Dermis microvascular lymphatic vessel endothelial cell (primary cell): ENCODE data around the gene ASB6. TPM values are rescaled to one million over a fixed set of nuclear protein-coding genes. Genes with fewer than 3 reads are reported as not detected.

Experiments
- DNase-seq, 2 donors: peaks; one replicate each; pipeline versions ENCODE4 v3.0.0 to v3.0.0-alpha.2; 2010; ENCODE audit warnings: low read depth in 2 of 2
- total RNA-seq: library from RNA; depleted of rRNA; stranded (reverse); fragments of >200 nt; gene quantifications from 2 replicates; pipeline ENCODE4 v1.2.1, GENCODE V29; 2014

The ASB6 gene
- total RNA-seq, 1 donor from 2014 or later, result 9.2 TPM

DNA sequence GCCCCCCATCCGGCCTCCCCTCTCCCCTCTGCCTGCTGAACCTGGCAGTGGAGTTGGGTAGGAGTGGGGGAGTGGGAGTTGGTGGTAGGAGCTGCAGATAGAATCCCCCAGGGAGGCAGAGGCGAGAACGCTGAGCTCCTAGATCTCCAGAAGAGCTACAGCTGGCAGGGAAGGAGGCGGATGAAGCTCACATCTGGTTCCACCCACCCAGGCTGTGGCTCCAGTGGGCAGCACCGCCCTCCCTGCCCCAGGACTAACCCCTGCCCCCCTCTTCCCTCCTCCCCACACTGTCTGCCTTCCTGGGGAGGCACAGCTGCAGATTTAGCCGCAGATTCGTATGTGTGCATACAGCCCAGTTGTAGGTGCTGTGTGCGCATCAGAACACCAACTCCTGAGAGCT lies 55.3 kb downstream of the ASB6 start:
- no peak for DNase-seq

DNA sequence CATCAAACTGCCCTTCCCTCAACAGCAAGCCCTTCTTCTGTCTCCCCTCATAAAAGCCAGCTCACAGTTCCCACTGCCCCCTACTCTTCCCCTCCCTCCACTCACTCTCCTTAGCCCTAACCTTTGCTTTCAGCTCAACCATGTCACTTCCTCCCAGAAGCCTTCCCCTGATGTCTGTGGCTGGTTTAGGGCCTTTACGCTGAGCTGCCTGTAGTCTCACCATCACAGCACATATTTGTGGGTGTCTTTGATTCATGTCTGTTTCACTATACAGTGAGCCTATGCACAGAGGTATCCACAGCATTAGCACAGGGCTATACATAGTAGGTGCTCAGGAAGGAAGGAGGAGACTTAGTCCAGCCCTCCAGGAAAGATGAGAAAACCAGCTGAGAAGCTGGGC lies 55.7 kb downstream of the ASB6 start:
- no peak for DNase-seq

DNA sequence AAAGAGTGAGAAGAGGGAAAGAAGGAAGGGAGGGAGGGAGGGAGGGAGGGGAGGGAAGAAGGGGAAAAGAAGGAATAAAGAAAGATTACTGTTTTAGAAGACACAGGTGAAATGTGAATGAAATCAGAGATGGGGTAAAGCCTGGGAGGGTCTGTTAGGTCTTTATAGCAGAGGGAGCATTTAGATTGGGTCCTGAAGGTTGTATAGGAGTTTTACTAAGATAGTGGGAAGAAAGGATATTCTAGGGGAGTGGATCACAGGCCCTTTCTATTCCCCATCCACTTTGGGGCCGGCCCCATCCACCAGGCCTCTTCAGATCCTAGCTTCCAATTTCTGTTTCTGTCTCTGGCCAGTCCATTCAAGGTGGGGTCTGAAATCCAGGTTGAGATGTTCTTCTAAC lies 56.6 kb downstream of the ASB6 start:
- no peak for DNase-seq

Other genes with a start within 250 kb of the ASB6 start
- not detected in 2 replicates for gene C9orf50, start 21.1 kb downstream of the ASB6 start, total RNA-seq
- gene NTMT1, start 16.0 kb downstream of the ASB6 start, total RNA-seq, result 23.7 and 25.7 TPM in 2 replicates
- gene PRRX2, start 23.5 kb upstream of the ASB6 start, total RNA-seq, result 0.13 and 1.2 TPM in 2 replicates
- 0.25 and 0.26 TPM in 2 replicates for gene PTGES, start 110.9 kb upstream of the ASB6 start, total RNA-seq
- gene TOR1B, start 161.0 kb upstream of the ASB6 start, total RNA-seq, result 17.5 and 25.8 TPM in 2 replicates
- 22.9 and 27.4 TPM in 2 replicates for gene TOR1A, start 182.0 kb upstream of the ASB6 start, total RNA-seq
- 22.1 and 24.1 TPM in 2 replicates for gene C9orf78, start 193.1 kb upstream of the ASB6 start, total RNA-seq
- gene USP20, start 193.3 kb upstream of the ASB6 start, total RNA-seq, result 4.7 and 8.5 TPM in 2 replicates